ENCODE measurements around the gene TMPRSS9. TPM values are rescaled to one million over a fixed set of nuclear protein-coding genes. Genes with fewer than 3 reads are reported as not detected.

The TMPRSS9 gene
- polyA plus RNA-seq, 3 donors: 0.12 to 0.30 TPM; not detected in 1

DNA sequence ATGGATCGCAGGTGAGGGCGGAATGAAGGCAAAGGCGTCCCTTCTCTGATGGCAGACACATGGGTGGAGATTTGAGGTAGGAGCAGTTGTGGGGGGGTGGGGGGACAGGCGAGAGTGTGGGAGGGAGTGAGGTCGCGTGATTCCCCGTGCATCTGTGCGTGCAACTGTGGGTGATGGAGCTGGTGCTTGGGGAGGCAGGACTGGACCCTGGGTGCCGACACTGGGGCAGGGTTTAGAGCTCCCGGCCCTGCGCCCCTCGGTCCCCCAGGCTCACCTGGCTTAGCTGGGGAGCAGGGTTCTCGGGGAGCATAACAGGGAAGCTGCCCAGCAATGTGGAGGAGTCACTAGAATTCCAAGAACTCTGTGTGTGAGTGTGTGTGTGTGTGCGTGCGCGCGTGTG lies 3.4 kb downstream of the TMPRSS9 start:
- Histone ChIP-seq H3K27ac (ENCODE audit: low read depth in 1 of 2, low read length in 2 of 2) (no peak overlapping the region), H3K27me3 (ENCODE audit: control insufficient read depth in 2 of 2, insufficient read depth in 2 of 2, low read length in 2 of 2) (peaks cover 2 to 35% of the 10 kb centered on the region in 2 donors), H3K4me2 (replicated peaks; ENCODE audit: extremely low read depth, low read length, poor library complexity, severe bottlenecking) (no peak overlapping the region), H3K9ac (ENCODE audit: insufficient read depth, low read length, poor library complexity, severe bottlenecking) (no peak overlapping the region), H3K79me2 (ENCODE audit: insufficient read depth, low read length) (no peaks in the 10 kb centered on the region), H3K4me3 (replicated peaks in 1 of 3; ENCODE audit: low read depth in 2 of 3, low read length in 3 of 3) (no peak overlapping the region), H3K4me1 (ENCODE audit: control insufficient read depth in 1 of 2, insufficient read depth in 2 of 2, low read length in 2 of 2) (no peaks in the 10 kb centered on the region), H3K36me3 (replicated peaks in 1 of 2; ENCODE audit: control insufficient read depth in 1 of 2, insufficient read depth in 2 of 2, low read length in 2 of 2) (no peaks in the 10 kb centered on the region), H4K20me1 (ENCODE audit: insufficient read depth, low read length) (no peaks in the 10 kb centered on the region), H2AFZ (ENCODE audit: insufficient read depth, low read depth, low read length, poor library complexity, severe bottlenecking) (no peak overlapping the region), H3K9me3 (replicated peaks in 1 of 2; ENCODE audit: control insufficient read depth in 1 of 2, insufficient read depth in 1 of 2, low read length in 2 of 2) (no peaks in the 10 kb centered on the region)
- no peak for DNase-seq
- H3K36me3 Mint-ChIP-seq: no peaks in the 10 kb centered on the region
- no peak overlapping the region for H3K27ac Mint-ChIP-seq
- intact Hi-C loops (cut with micrococcal nuclease): no loop called here
- no peaks in the 10 kb centered on the region for H3K4me1 Mint-ChIP-seq
- peaks cover 0 to 8% (median 5%) of the 10 kb centered on the region in 7 donors for H3K9me3 Mint-ChIP-seq
- no peak overlapping the region for H3K4me3 Mint-ChIP-seq
- 98% methylated on average over 12 of the region's 17 CpGs for WGBS (ENCODE audit: insufficient coverage)
- TF ChIP-seq, protein P1, sequence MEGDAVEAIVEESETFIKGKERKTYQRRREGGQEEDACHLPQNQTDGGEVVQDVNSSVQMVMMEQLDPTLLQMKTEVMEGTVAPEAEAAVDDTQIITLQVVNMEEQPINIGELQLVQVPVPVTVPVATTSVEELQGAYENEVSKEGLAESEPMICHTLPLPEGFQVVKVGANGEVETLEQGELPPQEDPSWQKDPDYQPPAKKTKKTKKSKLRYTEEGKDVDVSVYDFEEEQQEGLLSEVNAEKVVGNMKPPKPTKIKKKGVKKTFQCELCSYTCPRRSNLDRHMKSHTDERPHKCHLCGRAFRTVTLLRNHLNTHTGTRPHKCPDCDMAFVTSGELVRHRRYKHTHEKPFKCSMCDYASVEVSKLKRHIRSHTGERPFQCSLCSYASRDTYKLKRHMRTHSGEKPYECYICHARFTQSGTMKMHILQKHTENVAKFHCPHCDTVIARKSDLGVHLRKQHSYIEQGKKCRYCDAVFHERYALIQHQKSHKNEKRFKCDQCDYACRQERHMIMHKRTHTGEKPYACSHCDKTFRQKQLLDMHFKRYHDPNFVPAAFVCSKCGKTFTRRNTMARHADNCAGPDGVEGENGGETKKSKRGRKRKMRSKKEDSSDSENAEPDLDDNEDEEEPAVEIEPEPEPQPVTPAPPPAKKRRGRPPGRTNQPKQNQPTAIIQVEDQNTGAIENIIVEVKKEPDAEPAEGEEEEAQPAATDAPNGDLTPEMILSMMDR (IDR thresholded peaks at IDR 0.05): no peak
- H3K27me3 Mint-ChIP-seq (ENCODE audit: low read depth in 3 of 3): peaks cover 29 to 42% (median 35%) of the 10 kb centered on the region in 3 donors

DNA sequence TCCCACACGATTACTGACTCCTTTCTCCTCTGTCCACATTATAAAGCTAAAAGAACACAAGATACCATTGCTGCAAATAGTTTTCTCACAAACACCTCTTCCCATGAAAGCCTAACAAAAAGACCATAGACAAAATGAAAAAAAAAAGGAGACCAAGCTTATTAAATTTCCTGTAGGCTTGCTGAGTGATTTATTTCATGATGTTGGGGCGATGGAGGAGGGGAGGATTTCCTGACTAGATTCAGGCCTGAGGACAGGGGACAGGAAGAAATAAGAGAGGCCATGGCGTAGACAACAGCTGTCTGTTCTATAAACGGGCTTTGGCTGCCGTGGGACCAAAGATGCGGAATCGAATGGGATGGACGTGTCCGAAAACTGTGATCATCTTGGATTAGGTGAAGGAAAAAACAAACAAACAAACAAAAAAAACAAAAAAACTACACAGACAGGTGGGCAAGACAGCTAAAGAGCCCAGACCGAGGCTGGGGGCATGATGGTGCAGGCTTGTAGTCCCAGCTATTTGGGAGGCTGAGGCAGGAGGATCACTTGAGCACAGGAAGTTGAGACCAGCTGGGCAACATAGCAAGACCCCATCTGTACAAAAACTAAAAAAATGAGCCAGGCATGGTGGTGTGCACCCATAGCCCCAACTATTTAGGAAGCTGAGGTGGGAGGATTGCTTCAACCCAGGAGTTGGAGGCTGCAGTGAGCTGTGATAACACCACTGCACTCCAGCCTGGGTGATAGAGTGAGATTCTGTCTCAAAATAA lies 5.3 kb downstream of the TMPRSS9 start:
- H3K27me3 ChIP-seq (ENCODE audit: control insufficient read depth in 2 of 2, insufficient read depth in 2 of 2, low read length in 2 of 2): peaks cover 0 to 22% of the 10 kb centered on the region in 2 donors
- no peak overlapping the region for H3K27ac Mint-ChIP-seq

More for the DNA sequence above, 5.3 kb downstream of the TMPRSS9 start:
- WGBS (ENCODE audit: insufficient coverage): 0% methylated on average over 3 of the region's 10 CpGs
- no peaks in the 10 kb centered on the region for H4K20me1 ChIP-seq (ENCODE audit: insufficient read depth, low read length)
- TF ChIP-seq, protein P1 (IDR thresholded peaks at IDR 0.05): no peak
- H3K27ac ChIP-seq (ENCODE audit: low read depth in 1 of 2, low read length in 2 of 2): no peak overlapping the region
- H3K9ac ChIP-seq (ENCODE audit: insufficient read depth, low read length, poor library complexity, severe bottlenecking): no peak overlapping the region
- Mint-ChIP-seq H3K4me1 (no peaks in the 10 kb centered on the region), H3K27me3 (ENCODE audit: low read depth in 3 of 3) (peaks cover 16 to 37% (median 21%) of the 10 kb centered on the region in 3 donors), H3K36me3 (no peaks in the 10 kb centered on the region), H3K4me3 (no peak overlapping the region), H3K9me3 (peaks cover 3 to 16% (median 13%) of the 10 kb centered on the region in 7 donors)
- H3K79me2 ChIP-seq (ENCODE audit: insufficient read depth, low read length): no peaks in the 10 kb centered on the region
- no peak overlapping the region for H3K4me2 ChIP-seq (replicated peaks; ENCODE audit: extremely low read depth, low read length, poor library complexity, severe bottlenecking)
- no peak overlapping the region for H2AFZ ChIP-seq (ENCODE audit: insufficient read depth, low read depth, low read length, poor library complexity, severe bottlenecking)
- H3K36me3 ChIP-seq (replicated peaks in 1 of 2; ENCODE audit: control insufficient read depth in 1 of 2, insufficient read depth in 2 of 2, low read length in 2 of 2): no peaks in the 10 kb centered on the region
- no peak for DNase-seq
- no peaks in the 10 kb centered on the region for H3K4me1 ChIP-seq (ENCODE audit: control insufficient read depth in 1 of 2, insufficient read depth in 2 of 2, low read length in 2 of 2)
- intact Hi-C loops (cut with micrococcal nuclease): no loop called here
- no peak overlapping the region for H3K4me3 ChIP-seq (replicated peaks in 1 of 3; ENCODE audit: low read depth in 2 of 3, low read length in 3 of 3)
- H3K9me3 ChIP-seq (replicated peaks in 1 of 2; ENCODE audit: control insufficient read depth in 1 of 2, insufficient read depth in 1 of 2, low read length in 2 of 2): peaks cover 0 to 6% of the 10 kb centered on the region in 2 donors
